Measurements from ENCODE around the gene ASGR2.

- TF ChIP-seq MAX (IDR thresholded peaks at IDR 0.05): no peak
- TF ChIP-seq TCF12 (IDR thresholded peaks at IDR 0.05; ENCODE audit: low read depth): no peak
- no peak for TF ChIP-seq EP300 (IDR thresholded peaks at IDR 0.05; ENCODE audit: borderline replicate concordance)
- no peak for TF ChIP-seq YY1 (IDR thresholded peaks at IDR 0.05; ENCODE audit: low read depth)
- TF ChIP-seq CEBPB (IDR thresholded peaks at IDR 0.05): no peak
- TF ChIP-seq FOXM1 (IDR thresholded peaks at IDR 0.05; ENCODE audit: borderline replicate concordance, low read depth): no peak
- TF ChIP-seq, protein P1, sequence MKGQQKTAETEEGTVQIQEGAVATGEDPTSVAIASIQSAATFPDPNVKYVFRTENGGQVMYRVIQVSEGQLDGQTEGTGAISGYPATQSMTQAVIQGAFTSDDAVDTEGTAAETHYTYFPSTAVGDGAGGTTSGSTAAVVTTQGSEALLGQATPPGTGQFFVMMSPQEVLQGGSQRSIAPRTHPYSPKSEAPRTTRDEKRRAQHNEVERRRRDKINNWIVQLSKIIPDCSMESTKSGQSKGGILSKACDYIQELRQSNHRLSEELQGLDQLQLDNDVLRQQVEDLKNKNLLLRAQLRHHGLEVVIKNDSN (IDR thresholded peaks at IDR 0.05): no peak
- TF ChIP-seq, protein P2, sequence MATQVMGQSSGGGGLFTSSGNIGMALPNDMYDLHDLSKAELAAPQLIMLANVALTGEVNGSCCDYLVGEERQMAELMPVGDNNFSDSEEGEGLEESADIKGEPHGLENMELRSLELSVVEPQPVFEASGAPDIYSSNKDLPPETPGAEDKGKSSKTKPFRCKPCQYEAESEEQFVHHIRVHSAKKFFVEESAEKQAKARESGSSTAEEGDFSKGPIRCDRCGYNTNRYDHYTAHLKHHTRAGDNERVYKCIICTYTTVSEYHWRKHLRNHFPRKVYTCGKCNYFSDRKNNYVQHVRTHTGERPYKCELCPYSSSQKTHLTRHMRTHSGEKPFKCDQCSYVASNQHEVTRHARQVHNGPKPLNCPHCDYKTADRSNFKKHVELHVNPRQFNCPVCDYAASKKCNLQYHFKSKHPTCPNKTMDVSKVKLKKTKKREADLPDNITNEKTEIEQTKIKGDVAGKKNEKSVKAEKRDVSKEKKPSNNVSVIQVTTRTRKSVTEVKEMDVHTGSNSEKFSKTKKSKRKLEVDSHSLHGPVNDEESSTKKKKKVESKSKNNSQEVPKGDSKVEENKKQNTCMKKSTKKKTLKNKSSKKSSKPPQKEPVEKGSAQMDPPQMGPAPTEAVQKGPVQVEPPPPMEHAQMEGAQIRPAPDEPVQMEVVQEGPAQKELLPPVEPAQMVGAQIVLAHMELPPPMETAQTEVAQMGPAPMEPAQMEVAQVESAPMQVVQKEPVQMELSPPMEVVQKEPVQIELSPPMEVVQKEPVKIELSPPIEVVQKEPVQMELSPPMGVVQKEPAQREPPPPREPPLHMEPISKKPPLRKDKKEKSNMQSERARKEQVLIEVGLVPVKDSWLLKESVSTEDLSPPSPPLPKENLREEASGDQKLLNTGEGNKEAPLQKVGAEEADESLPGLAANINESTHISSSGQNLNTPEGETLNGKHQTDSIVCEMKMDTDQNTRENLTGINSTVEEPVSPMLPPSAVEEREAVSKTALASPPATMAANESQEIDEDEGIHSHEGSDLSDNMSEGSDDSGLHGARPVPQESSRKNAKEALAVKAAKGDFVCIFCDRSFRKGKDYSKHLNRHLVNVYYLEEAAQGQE (IDR thresholded peaks at IDR 0.05; ENCODE audit: low read depth): no peak
- TF ChIP-seq TEAD4 (IDR thresholded peaks at IDR 0.05): no peak
- no peak for TF ChIP-seq CREB1 (IDR thresholded peaks at IDR 0.05; ENCODE audit: low read depth)
- TF ChIP-seq EGR1 (IDR thresholded peaks at IDR 0.05): no peak
- TF ChIP-seq NFIC (IDR thresholded peaks at IDR 0.05): no peak
Observed at GRCh38 chr17:7133916-7134315, 19.3 kb upstream of the ASGR2 start.
